Measurements from ENCODE around the gene KRTAP15-1.

The KRTAP15-1 gene

DNA sequence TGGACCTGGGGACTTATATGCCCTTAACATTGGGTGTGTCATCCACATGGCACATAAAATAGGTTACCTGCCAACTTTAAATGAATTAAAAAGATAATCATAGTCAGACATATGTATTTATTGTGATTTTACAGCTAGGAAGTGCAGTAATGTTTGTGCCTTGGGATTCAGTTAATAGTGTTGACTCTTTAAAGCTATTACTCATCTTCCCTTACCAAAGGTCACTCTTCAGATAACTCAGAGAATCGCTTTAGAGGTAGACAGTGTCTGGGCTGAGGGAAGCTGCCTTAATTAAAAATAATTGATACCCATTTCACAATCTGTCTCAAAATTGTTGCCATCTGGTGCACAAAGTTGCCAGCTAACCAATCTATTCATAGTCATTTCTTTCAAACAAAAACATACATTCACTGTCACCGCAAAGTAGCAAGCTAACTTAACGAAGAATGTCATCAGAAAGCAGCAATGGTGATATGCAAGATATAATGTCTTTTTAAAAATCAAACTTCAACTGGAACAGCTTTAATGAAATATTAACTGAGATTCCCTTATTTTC is 3.0 kb upstream of the KRTAP15-1 start:
- H3K4me1 ChIP-seq (ENCODE audit: control insufficient read depth, insufficient read depth, low read length), result no peaks in the 10 kb centered on the region
- H3K27ac ChIP-seq (ENCODE audit: insufficient read depth, low read depth, low read length, poor library complexity, severe bottlenecking), result no peak overlapping the region
- no peaks in the 10 kb centered on the region for H3K9me3 ChIP-seq (ENCODE audit: control insufficient read depth, low read length)
- WGBS, 2 experiments, result 97 to 100% methylated on average over 1 to 3 of the region's 3 CpGs
- no peaks in the 10 kb centered on the region for H3K36me3 ChIP-seq (ENCODE audit: control insufficient read depth, insufficient read depth, low read length)
- H3K27me3 ChIP-seq (ENCODE audit: control insufficient read depth, insufficient read depth, low read length, poor library complexity, severe bottlenecking), result no peaks in the 10 kb centered on the region
- H3K4me3 ChIP-seq (ENCODE audit: insufficient read depth, low read depth, low read length), result no peak overlapping the region

DNA sequence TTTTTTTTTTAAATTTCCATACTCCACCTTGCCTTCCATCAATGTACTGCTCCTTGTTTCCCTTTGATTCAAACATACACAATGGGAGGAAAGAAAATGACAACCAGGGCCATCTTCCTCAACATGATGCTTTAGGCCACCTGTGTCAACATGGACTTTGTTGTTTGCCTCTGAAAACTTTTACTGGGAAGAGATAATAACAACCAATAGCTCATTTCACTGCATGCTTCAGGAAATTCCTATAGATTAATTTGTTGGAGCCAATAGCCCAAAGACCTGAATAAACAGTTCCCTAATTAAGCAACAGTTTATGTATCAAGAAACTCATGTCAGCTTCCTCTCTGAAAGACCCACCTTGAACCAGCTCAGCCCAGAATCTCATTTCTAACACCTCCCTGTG is 3.2 kb downstream of the KRTAP15-1 start:
- no peaks in the 10 kb centered on the region for H3K27me3 ChIP-seq (ENCODE audit: control insufficient read depth, insufficient read depth, low read length, poor library complexity, severe bottlenecking)
- no peaks in the 10 kb centered on the region for H3K36me3 ChIP-seq (ENCODE audit: control insufficient read depth, insufficient read depth, low read length)
- no peaks in the 10 kb centered on the region for H3K9me3 ChIP-seq (ENCODE audit: control insufficient read depth, low read length)
- H3K4me1 ChIP-seq (ENCODE audit: control insufficient read depth, insufficient read depth, low read length), result no peaks in the 10 kb centered on the region
- no peak overlapping the region for H3K4me3 ChIP-seq (ENCODE audit: insufficient read depth, low read depth, low read length)
- no peak overlapping the region for H3K27ac ChIP-seq (ENCODE audit: insufficient read depth, low read depth, low read length, poor library complexity, severe bottlenecking)

DNA sequence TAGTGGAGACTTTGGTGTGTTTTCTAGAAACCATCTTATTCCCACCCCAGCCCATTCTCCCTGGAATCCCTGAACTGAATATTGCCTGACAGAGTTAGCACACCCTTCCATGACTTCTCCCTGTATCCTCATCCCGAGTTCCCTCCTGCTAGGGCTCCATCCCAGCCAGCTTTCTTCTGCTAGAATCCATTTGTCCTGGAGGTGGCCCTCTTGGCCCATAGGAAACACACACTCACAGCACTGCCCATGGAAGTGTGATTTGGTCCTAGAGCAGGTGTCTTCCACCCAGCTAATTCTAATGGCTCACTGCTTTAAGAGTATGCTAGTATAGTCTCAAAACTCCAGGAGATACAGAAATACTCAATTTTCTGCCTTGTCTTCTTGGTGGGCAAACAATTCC is 4.1 kb downstream of the KRTAP15-1 start:
- Histone ChIP-seq H3K27ac (ENCODE audit: insufficient read depth, low read depth, low read length, poor library complexity, severe bottlenecking) (no peak overlapping the region), H3K27me3 (ENCODE audit: control insufficient read depth, insufficient read depth, low read length, poor library complexity, severe bottlenecking) (no peaks in the 10 kb centered on the region), H3K4me1 (ENCODE audit: control insufficient read depth, insufficient read depth, low read length) (no peaks in the 10 kb centered on the region), H3K9me3 (ENCODE audit: control insufficient read depth, low read length) (no peaks in the 10 kb centered on the region), H3K36me3 (ENCODE audit: control insufficient read depth, insufficient read depth, low read length) (no peaks in the 10 kb centered on the region), H3K4me3 (ENCODE audit: insufficient read depth, low read depth, low read length) (no peak overlapping the region)
- 75 to 88% methylated on average over 1 of the region's 1 CpG for WGBS, 2 experiments

DNA sequence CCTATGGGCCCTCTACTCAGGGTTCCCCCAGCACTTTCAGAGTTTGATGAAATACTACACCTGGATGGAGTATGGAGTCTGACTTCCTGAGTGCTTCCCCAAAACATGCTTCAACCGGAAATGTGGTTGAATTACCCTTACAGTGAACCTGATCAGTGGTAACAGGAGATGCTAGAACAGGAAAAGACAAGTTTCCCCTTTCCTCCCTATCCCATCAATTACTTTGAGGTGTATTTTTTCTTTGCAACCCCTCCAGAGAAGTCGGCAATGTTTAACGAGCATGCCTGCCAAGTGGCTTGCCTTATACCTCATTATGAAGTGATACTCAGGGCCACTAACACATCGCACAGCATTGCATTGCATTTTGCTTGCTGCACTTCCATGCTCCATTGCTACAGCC is 7.0 kb downstream of the KRTAP15-1 start:
- no peaks in the 10 kb centered on the region for H3K27me3 ChIP-seq (ENCODE audit: control insufficient read depth, insufficient read depth, low read length, poor library complexity, severe bottlenecking)
- H3K9me3 ChIP-seq (ENCODE audit: control insufficient read depth, low read length), result no peaks in the 10 kb centered on the region
- no peak overlapping the region for H3K4me3 ChIP-seq (ENCODE audit: insufficient read depth, low read depth, low read length)
- 82% methylated on average over 4 of the region's 4 CpGs for WGBS, 2 experiments
- H3K27ac ChIP-seq (ENCODE audit: insufficient read depth, low read depth, low read length, poor library complexity, severe bottlenecking), result no peak overlapping the region
- no peaks in the 10 kb centered on the region for H3K4me1 ChIP-seq (ENCODE audit: control insufficient read depth, insufficient read depth, low read length)
- H3K36me3 ChIP-seq (ENCODE audit: control insufficient read depth, insufficient read depth, low read length), result no peaks in the 10 kb centered on the region

DNA sequence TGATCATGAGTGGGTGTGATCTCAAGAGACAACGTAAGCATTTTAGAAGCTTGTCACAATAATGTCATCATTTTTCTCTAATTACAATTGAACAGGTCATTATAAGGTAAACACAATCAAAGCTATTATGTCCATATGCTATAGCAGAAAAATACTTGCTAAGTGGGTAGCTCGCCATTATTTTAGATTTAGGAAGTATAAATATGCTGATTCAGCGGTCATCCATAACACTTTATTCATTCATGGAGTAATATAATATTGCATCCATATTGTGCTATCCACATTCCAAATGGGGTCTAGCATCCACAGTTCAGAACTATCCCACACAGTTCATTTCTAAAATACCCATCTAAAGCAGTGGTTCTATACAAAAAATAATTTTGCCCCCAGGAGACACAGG is 8.4 kb downstream of the KRTAP15-1 start:
- H3K27ac ChIP-seq (ENCODE audit: insufficient read depth, low read depth, low read length, poor library complexity, severe bottlenecking), result no peak overlapping the region
- no peaks in the 10 kb centered on the region for H3K9me3 ChIP-seq (ENCODE audit: control insufficient read depth, low read length)
- H3K36me3 ChIP-seq (ENCODE audit: control insufficient read depth, insufficient read depth, low read length), result no peaks in the 10 kb centered on the region
- H3K27me3 ChIP-seq (ENCODE audit: control insufficient read depth, insufficient read depth, low read length, poor library complexity, severe bottlenecking), result no peaks in the 10 kb centered on the region
- no peak overlapping the region for H3K4me3 ChIP-seq (ENCODE audit: insufficient read depth, low read depth, low read length)
- H3K4me1 ChIP-seq (ENCODE audit: control insufficient read depth, insufficient read depth, low read length), result no peaks in the 10 kb centered on the region
- 89 to 100% methylated on average over 1 to 3 of the region's 3 CpGs for WGBS, 2 experiments

DNA sequence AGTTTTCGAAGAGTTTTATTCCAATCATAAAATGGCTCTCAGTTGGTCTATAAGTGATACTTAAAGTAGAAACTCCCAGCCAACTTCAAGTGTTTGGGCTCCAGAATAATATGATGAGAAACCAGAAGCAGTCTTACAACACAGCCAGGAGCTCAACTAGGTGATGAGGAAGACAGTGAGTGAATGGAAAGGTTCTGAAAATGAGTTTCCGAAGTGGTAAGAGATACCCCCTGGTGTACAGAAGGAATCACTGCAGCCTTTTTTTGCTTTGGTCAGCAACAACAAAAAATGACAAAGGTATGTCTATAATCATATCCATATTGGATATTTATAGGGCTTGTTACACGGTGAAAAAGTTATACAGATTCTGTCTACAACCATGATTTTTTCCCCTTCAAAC is 23.6 kb downstream of the KRTAP15-1 start:
- Histone ChIP-seq H3K9me3 (ENCODE audit: control insufficient read depth, low read length) (no peaks in the 10 kb centered on the region), H3K27me3 (ENCODE audit: control insufficient read depth, insufficient read depth, low read length, poor library complexity, severe bottlenecking) (no peaks in the 10 kb centered on the region), H3K27ac (ENCODE audit: insufficient read depth, low read depth, low read length, poor library complexity, severe bottlenecking) (no peak overlapping the region), H3K4me1 (ENCODE audit: control insufficient read depth, insufficient read depth, low read length) (no peaks in the 10 kb centered on the region), H3K4me3 (ENCODE audit: insufficient read depth, low read depth, low read length) (no peak overlapping the region), H3K36me3 (ENCODE audit: control insufficient read depth, insufficient read depth, low read length) (no peaks in the 10 kb centered on the region)
- 56 to 62% methylated on average over 3 of the region's 3 CpGs for WGBS, 2 experiments

DNA sequence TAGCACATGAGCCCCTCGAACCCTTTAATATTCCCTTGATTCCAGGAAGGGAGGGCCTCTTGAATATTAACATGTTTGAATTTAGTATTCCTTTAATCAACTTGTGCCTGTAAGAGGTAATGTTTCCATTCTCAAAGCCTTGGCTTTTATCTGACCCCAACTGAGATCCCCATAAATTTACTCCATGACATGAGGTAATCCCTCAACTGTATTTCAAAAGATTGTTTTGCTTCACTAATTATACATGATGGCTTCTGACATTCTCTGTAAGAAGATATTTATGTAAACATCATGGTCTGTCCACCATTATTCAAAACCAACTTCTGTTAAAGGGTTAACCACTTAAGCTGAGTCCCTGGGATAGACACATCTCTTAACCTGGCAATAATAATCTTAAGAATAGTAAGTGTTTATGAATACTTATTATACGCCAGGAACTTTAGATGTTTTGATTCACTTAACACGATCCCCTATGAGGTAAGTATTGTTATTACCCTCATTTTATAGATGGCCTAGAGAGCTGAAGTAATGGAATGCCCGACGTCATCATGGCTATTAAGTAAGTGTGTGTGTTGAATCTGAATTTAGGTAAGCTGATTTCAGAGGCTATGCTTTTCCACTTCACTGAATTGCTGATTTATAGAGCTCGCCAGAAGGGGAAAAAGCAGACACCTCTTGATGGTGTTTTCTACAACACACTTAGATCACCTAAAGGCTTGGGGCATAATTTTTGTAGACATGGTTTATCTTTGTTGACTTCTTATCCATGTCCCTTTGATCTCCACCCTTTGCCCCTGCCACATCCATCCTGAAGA is 29.0 kb downstream of the KRTAP15-1 start:
- no peak overlapping the region for H3K4me3 ChIP-seq (ENCODE audit: insufficient read depth, low read depth, low read length)
- no peaks in the 10 kb centered on the region for H3K9me3 ChIP-seq (ENCODE audit: control insufficient read depth, low read length)
- WGBS, 2 experiments, result 94 to 99% methylated on average over 6 of the region's 6 CpGs
- no peaks in the 10 kb centered on the region for H3K4me1 ChIP-seq (ENCODE audit: control insufficient read depth, insufficient read depth, low read length)
- no peaks in the 10 kb centered on the region for H3K36me3 ChIP-seq (ENCODE audit: control insufficient read depth, insufficient read depth, low read length)
- H3K27ac ChIP-seq (ENCODE audit: insufficient read depth, low read depth, low read length, poor library complexity, severe bottlenecking), result no peak overlapping the region
- no peaks in the 10 kb centered on the region for H3K27me3 ChIP-seq (ENCODE audit: control insufficient read depth, insufficient read depth, low read length, poor library complexity, severe bottlenecking)

DNA sequence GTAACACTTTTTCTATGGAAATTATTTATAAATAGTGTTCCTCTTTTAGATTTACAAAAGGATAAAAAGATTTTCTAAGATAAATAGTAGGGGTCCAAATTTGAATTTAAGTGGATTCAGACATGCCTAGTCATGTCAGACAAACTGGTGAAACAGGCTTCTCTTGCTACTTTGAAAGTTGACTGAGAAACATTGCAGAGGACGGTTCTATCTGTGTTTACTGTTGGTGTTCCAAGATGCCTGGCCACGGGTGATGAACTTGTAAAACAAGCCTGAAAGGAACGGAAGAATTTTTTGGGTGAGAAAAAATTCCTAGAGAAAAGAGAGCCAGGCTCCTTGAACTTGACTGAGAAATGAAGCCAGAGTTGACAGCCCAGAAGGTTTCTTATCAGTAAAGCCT is 37.9 kb downstream of the KRTAP15-1 start:
- H3K9me3 ChIP-seq (ENCODE audit: control insufficient read depth, low read length), result no peaks in the 10 kb centered on the region
- no peaks in the 10 kb centered on the region for H3K27me3 ChIP-seq (ENCODE audit: control insufficient read depth, insufficient read depth, low read length, poor library complexity, severe bottlenecking)
- no peaks in the 10 kb centered on the region for H3K4me1 ChIP-seq (ENCODE audit: control insufficient read depth, insufficient read depth, low read length)
- H3K36me3 ChIP-seq (ENCODE audit: control insufficient read depth, insufficient read depth, low read length), result no peaks in the 10 kb centered on the region
- 77 to 80% methylated on average over 3 of the region's 3 CpGs for WGBS, 2 experiments
- no peak overlapping the region for H3K27ac ChIP-seq (ENCODE audit: insufficient read depth, low read depth, low read length, poor library complexity, severe bottlenecking)
- no peak overlapping the region for H3K4me3 ChIP-seq (ENCODE audit: insufficient read depth, low read depth, low read length)

DNA sequence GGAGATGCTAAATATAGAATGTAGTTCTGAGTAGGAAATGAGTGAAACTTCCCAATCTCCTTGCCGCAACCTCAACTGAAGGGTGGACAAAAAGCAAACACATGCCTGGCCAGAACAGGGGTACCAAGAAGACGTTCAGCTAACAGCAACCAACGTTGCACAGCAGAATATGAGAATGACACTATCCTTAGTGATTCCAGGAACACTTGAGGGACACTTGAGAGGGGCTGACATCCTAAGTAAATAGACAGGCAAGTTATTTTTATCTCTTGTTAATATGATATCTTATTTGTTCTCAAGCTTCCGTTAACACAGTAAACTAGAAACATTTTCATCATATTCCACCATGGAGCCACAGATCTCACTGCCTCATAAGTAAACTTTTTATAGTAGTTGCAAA is 39.2 kb downstream of the KRTAP15-1 start:
- Histone ChIP-seq H3K36me3 (ENCODE audit: control insufficient read depth, insufficient read depth, low read length) (no peaks in the 10 kb centered on the region), H3K9me3 (ENCODE audit: control insufficient read depth, low read length) (no peaks in the 10 kb centered on the region), H3K27me3 (ENCODE audit: control insufficient read depth, insufficient read depth, low read length, poor library complexity, severe bottlenecking) (no peaks in the 10 kb centered on the region), H3K4me1 (ENCODE audit: control insufficient read depth, insufficient read depth, low read length) (no peaks in the 10 kb centered on the region), H3K27ac (ENCODE audit: insufficient read depth, low read depth, low read length, poor library complexity, severe bottlenecking) (no peak overlapping the region), H3K4me3 (ENCODE audit: insufficient read depth, low read depth, low read length) (no peak overlapping the region)
- 92% methylated on average over 3 of the region's 4 CpGs for WGBS, 2 experiments

DNA sequence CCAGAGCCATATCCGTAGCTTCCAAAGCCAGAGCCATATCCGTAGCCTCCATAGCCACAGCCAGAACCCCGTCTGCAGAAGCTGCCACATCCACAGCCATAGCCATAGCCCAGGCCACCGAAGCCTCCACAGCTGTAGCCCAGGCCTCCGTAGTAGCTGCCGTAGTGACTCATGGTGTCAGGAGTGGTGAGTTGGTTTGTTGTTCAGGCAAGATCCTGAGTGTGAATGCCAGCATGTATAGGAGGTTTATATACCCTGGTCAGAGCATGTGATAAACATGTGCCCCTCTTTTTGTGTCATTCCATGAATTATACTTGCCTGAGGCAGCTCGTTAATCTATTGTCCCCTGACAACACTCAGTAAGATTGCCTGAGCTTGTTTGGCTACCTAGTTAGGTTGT is 40.1 kb downstream of the KRTAP15-1 start, which contains the start of gene KRTAP19-1:
KRTAP19-1 (minus strand) TSS at position 223 of the 400 bp plus-strand sequence; CDS start at position 173, 50 bp downstream.
- no peaks in the 10 kb centered on the region for H3K9me3 ChIP-seq (ENCODE audit: control insufficient read depth, low read length)
- H3K36me3 ChIP-seq (ENCODE audit: control insufficient read depth, insufficient read depth, low read length), result no peaks in the 10 kb centered on the region
- no peak within 1 kb of the TSS for H3K27ac ChIP-seq (ENCODE audit: insufficient read depth, low read depth, low read length, poor library complexity, severe bottlenecking)
- H3K27me3 ChIP-seq (ENCODE audit: control insufficient read depth, insufficient read depth, low read length, poor library complexity, severe bottlenecking), result no peaks in the 10 kb centered on the region
- no peak within 1 kb of the TSS for H3K4me3 ChIP-seq (ENCODE audit: insufficient read depth, low read depth, low read length)
- WGBS, 2 experiments, result 93 to 95% methylated on average over 7 of the region's 7 CpGs
- H3K4me1 ChIP-seq (ENCODE audit: control insufficient read depth, insufficient read depth, low read length), result no peaks in the 10 kb centered on the region

Measured in ectodermal cell (in vitro differentiated cells).